Mesothelial cell of epicardium (in vitro differentiated cells): Measurements from ENCODE around the gene ARL4A. TPM values are rescaled to one million over a fixed set of nuclear protein-coding genes. Genes with fewer than 3 reads are reported as not detected.

ENCODE experiments used
- DNase-seq, 2 experiments: peaks; one replicate each; pipeline ENCODE4 v3.0.0; 2021; ENCODE audit warnings: low spot score in 2 of 2; ENCODE audit not compliant: unreplicated experiment in 2 of 2
- H3K27ac Mint-ChIP-seq: 2 replicates; pipeline ENCODE4 v1.8.0; 2021; ENCODE audit warnings: mixed read lengths
- H3K27me3 Mint-ChIP-seq: 2 replicates; pipeline ENCODE4 v1.8.0; 2021; ENCODE audit warnings: low read depth, mixed read lengths
- H3K36me3 Mint-ChIP-seq: 2 replicates; pipeline ENCODE4 v1.8.0; 2021; ENCODE audit warnings: mixed read lengths
- H3K4me1 Mint-ChIP-seq: 2 replicates; pipeline ENCODE4 v1.8.0; 2021; ENCODE audit warnings: mixed read lengths
- H3K4me3 Mint-ChIP-seq: 2 replicates; pipeline ENCODE4 v1.8.0; 2021; ENCODE audit warnings: mild to moderate bottlenecking, moderate library complexity, mixed read lengths
- H3K9me3 Mint-ChIP-seq: 2 replicates; pipeline ENCODE4 v1.8.0; 2021; ENCODE audit warnings: mixed read lengths
- total RNA-seq: library from RNA; stranded (reverse); gene quantifications from 3 replicates; pipeline ENCODE4 v1.2.1, GENCODE V29; 2021
- TF ChIP-seq, protein P1 (sequence below): fragments of 200-600 bp; sonication (generic); IDR thresholded peaks from one replicate; pipeline ENCODE4 v1.5.0; 2021; ENCODE audit warnings: antibody characterized with exemption; ENCODE audit not compliant: unreplicated experiment

Gene ARL4A
- total RNA-seq, 1 donor from 2014 or later: 62.5 TPM

- H3K4me1 Mint-ChIP-seq: peaks cover 31% of the 10 kb centered on the region
- no peak overlapping the region for H3K4me3 Mint-ChIP-seq
- no peaks in the 10 kb centered on the region for H3K9me3 Mint-ChIP-seq
- no peak overlapping the region for H3K27ac Mint-ChIP-seq
- TF ChIP-seq, protein P1, sequence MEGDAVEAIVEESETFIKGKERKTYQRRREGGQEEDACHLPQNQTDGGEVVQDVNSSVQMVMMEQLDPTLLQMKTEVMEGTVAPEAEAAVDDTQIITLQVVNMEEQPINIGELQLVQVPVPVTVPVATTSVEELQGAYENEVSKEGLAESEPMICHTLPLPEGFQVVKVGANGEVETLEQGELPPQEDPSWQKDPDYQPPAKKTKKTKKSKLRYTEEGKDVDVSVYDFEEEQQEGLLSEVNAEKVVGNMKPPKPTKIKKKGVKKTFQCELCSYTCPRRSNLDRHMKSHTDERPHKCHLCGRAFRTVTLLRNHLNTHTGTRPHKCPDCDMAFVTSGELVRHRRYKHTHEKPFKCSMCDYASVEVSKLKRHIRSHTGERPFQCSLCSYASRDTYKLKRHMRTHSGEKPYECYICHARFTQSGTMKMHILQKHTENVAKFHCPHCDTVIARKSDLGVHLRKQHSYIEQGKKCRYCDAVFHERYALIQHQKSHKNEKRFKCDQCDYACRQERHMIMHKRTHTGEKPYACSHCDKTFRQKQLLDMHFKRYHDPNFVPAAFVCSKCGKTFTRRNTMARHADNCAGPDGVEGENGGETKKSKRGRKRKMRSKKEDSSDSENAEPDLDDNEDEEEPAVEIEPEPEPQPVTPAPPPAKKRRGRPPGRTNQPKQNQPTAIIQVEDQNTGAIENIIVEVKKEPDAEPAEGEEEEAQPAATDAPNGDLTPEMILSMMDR: no peak
- no peaks in the 10 kb centered on the region for H3K27me3 Mint-ChIP-seq
- DNase-seq: no peak
- no peaks in the 10 kb centered on the region for H3K36me3 Mint-ChIP-seq
These were observed 43.1 kb downstream of the ARL4A start for GRCh38 chr7:12730523-12730922.

DNA sequence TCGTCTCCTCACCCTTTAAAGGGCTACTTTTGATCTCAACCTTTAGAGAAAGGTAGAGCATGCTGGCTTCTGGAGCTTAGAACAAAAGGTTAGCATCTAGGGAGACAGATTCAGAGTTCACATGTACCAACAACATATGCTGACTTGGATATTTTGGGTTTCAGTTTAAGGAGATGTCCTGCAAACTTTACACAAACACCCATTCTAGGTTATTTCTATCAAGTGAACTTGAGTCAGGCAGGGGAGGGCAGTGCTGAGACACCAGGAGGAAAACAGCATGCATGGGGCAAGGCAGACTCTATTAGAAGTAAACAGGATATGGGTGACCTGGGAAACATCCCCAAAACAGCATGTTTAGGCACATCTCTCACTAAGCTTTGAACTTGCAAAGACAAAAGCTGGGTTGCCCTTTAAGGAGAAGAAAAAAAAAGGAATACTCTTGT lies 43.8 kb downstream of the ARL4A start:
- H3K27ac Mint-ChIP-seq: no peak overlapping the region
- H3K36me3 Mint-ChIP-seq: no peaks in the 10 kb centered on the region
- no peak overlapping the region for H3K4me3 Mint-ChIP-seq
- no peaks in the 10 kb centered on the region for H3K27me3 Mint-ChIP-seq
- DNase-seq: no peak
- H3K4me1 Mint-ChIP-seq: peaks cover 31% of the 10 kb centered on the region
- H3K9me3 Mint-ChIP-seq: no peaks in the 10 kb centered on the region
- TF ChIP-seq, protein P1: no peak

GRCh38 chr7:12731775-12732174 lies 44.3 kb downstream of the ARL4A start:
- TF ChIP-seq, protein P1: no peak
- no peak for DNase-seq
- H3K4me1 Mint-ChIP-seq: peaks cover 31% of the 10 kb centered on the region

GRCh38 chr7:12732428-12732827 lies 45.0 kb downstream of the ARL4A start:
- H3K36me3 Mint-ChIP-seq: no peaks in the 10 kb centered on the region
- no peaks in the 10 kb centered on the region for H3K9me3 Mint-ChIP-seq
- H3K4me1 Mint-ChIP-seq: peaks cover 31% of the 10 kb centered on the region
- H3K4me3 Mint-ChIP-seq: no peak overlapping the region
- H3K27ac Mint-ChIP-seq: no peak overlapping the region
- DNase-seq: no peak
- H3K27me3 Mint-ChIP-seq: no peaks in the 10 kb centered on the region
- TF ChIP-seq, protein P1: no peak

More at GRCh38 chr7:12731775-12732174, 44.3 kb downstream of the ARL4A start:
- H3K36me3 Mint-ChIP-seq: no peaks in the 10 kb centered on the region
- no peaks in the 10 kb centered on the region for H3K27me3 Mint-ChIP-seq
- H3K4me3 Mint-ChIP-seq: no peak overlapping the region
- no peak overlapping the region for H3K27ac Mint-ChIP-seq
- no peaks in the 10 kb centered on the region for H3K9me3 Mint-ChIP-seq

- no peak overlapping the region for H3K4me3 Mint-ChIP-seq
- H3K27me3 Mint-ChIP-seq: no peaks in the 10 kb centered on the region
- H3K9me3 Mint-ChIP-seq: no peaks in the 10 kb centered on the region
- no peaks in the 10 kb centered on the region for H3K36me3 Mint-ChIP-seq
- peaks cover 23% of the 10 kb centered on the region for H3K4me1 Mint-ChIP-seq
- TF ChIP-seq, protein P1: no peak
- no peak overlapping the region for H3K27ac Mint-ChIP-seq
- no peak for DNase-seq
These were observed 48.5 kb downstream of the ARL4A start for GRCh38 chr7:12735923-12736322.

- H3K9me3 Mint-ChIP-seq: no peaks in the 10 kb centered on the region
These were observed 49.9 kb downstream of the ARL4A start for GRCh38 chr7:12737373-12737772.

More at GRCh38 chr7:12737373-12737772, 49.9 kb downstream of the ARL4A start:
- TF ChIP-seq, protein P1: no peak
- no peaks in the 10 kb centered on the region for H3K27me3 Mint-ChIP-seq
- no peak for DNase-seq
- H3K36me3 Mint-ChIP-seq: no peaks in the 10 kb centered on the region
- H3K27ac Mint-ChIP-seq: no peak overlapping the region
- H3K4me1 Mint-ChIP-seq: peaks cover 19% of the 10 kb centered on the region
- H3K4me3 Mint-ChIP-seq: no peak overlapping the region
